HepG2 (cell line): ENCODE data around the gene AMOTL1.

Source experiments
- CTCF ChIP-seq: sonication (generic); formaldehyde crosslinking; IDR thresholded peaks from 2 replicates; pipeline ENCODE4 v1.5.0; 2020; ENCODE audit warnings: mild to moderate bottlenecking, missing genetic modification reagents, moderate library complexity
- EEA1 ChIP-seq: sonication (generic); formaldehyde crosslinking; IDR thresholded peaks from 2 replicates; pipeline ENCODE4 v1.5.1; 2020; ENCODE audit warnings: mild to moderate bottlenecking, missing genetic modification reagents, borderline replicate concordance
- HNRNPK ChIP-seq: fragments of 200-400 bp; formaldehyde crosslinking; IDR thresholded peaks from 2 replicates; pipeline ENCODE4 v1.6.1; 2018; ENCODE audit warnings: low read length, low read depth, moderate library complexity, mild to moderate bottlenecking; ENCODE audit not compliant: poor library complexity, severe bottlenecking
- MAX ChIP-seq: IDR thresholded peaks from 2 replicates; pipeline ENCODE4 v1.6.1; 2012; ENCODE audit warnings: inconsistent platforms
- RFX5 ChIP-seq: IDR thresholded peaks from 2 replicates; pipeline ENCODE4 v1.6.1; 2011; ENCODE audit warnings: low read depth, low read length, improper control_type of control experiment
- SIN3A ChIP-seq: IDR thresholded peaks from 2 replicates; pipeline ENCODE4 v1.6.1; 2011; ENCODE audit warnings: low read depth, mild to moderate bottlenecking, control low read depth, low read length, borderline replicate concordance
- SMARCE1 ChIP-seq: fragments of 450-650 bp; IDR thresholded peaks from 2 replicates; pipeline ENCODE4 v1.6.1; 2017; ENCODE audit warnings: borderline replicate concordance
- ZNF737 ChIP-seq: sonication (generic); formaldehyde crosslinking; IDR thresholded peaks from 2 replicates; pipeline ENCODE4 v1.5.0; 2020; ENCODE audit warnings: missing genetic modification reagents, mild to moderate bottlenecking, borderline replicate concordance
- TF ChIP-seq, protein P1 (sequence below): sonication (generic); formaldehyde crosslinking; conservative IDR thresholded peaks from 2 replicates; pipeline ENCODE4 v1.5.0; 2020; ENCODE audit warnings: missing genetic modification reagents
- TF ChIP-seq, protein P2 (sequence below): sonication (generic); formaldehyde crosslinking; IDR thresholded peaks from 2 replicates; pipeline ENCODE4 v1.4.0; 2020; ENCODE audit warnings: mild to moderate bottlenecking, low read depth, missing genetic modification reagents

DNA sequence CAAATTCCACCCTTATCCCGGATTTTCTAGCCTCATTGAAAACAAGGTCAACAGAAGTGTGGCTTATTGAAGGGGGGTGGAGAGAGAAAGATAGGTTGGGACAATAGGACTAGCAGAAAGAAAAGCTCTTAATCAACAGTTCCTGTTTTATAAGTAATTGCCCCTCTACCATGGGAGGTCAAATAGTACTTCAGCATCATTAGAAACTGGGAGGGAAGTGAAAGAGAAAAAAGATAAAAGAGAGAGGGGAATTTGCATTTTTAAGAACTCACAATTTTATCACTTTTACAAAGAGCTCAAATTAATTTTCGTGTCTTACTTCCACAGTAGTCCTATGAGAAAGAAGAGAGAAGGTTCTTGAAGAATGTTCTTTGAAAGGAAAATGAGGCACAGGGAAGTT is 89.2 kb downstream of the AMOTL1 start:
- TF ChIP-seq SIN3A (no peak), SMARCE1 (no peak), RFX5 (no peak), CTCF (CRISPR knock-in tag) (no peak), HNRNPK (no peak), MAX (no peak), EEA1 (CRISPR knock-in tag) (no peak), ZNF737 (no peak)
- TF ChIP-seq, protein P1, sequence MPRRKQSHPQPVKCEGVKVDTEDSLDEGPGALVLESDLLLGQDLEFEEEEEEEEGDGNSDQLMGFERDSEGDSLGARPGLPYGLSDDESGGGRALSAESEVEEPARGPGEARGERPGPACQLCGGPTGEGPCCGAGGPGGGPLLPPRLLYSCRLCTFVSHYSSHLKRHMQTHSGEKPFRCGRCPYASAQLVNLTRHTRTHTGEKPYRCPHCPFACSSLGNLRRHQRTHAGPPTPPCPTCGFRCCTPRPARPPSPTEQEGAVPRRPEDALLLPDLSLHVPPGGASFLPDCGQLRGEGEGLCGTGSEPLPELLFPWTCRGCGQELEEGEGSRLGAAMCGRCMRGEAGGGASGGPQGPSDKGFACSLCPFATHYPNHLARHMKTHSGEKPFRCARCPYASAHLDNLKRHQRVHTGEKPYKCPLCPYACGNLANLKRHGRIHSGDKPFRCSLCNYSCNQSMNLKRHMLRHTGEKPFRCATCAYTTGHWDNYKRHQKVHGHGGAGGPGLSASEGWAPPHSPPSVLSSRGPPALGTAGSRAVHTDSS (CRISPR knock-in tag) = no peak
- TF ChIP-seq, protein P2, sequence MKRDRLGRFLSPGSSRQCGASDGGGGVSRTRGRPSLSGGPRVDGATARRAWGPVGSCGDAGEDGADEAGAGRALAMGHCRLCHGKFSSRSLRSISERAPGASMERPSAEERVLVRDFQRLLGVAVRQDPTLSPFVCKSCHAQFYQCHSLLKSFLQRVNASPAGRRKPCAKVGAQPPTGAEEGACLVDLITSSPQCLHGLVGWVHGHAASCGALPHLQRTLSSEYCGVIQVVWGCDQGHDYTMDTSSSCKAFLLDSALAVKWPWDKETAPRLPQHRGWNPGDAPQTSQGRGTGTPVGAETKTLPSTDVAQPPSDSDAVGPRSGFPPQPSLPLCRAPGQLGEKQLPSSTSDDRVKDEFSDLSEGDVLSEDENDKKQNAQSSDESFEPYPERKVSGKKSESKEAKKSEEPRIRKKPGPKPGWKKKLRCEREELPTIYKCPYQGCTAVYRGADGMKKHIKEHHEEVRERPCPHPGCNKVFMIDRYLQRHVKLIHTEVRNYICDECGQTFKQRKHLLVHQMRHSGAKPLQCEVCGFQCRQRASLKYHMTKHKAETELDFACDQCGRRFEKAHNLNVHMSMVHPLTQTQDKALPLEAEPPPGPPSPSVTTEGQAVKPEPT (CRISPR knock-in tag) = no peak
